ENCODE data around the gene SUN3. TPM values are rescaled to one million over a fixed set of nuclear protein-coding genes. Genes with fewer than 3 reads are reported as not detected.

SUN3 gene
- total RNA-seq, 1 experiment from 2014 or later = not detected

- DNase-seq = no peak
- Histone ChIP-seq H3K23ac (ENCODE audit: insufficient read length, low read depth, low read length) (no peak overlapping the region), H2BK12ac (ENCODE audit: insufficient read length, low read depth, low read length) (no peak overlapping the region), H2BK15ac (ENCODE audit: low read depth, low read length) (no peak overlapping the region), H3K14ac (ENCODE audit: insufficient read depth, low read length) (no peak overlapping the region), H3K56ac (ENCODE audit: insufficient read length, low read depth, low read length) (no peak overlapping the region), H3K23me2 (ENCODE audit: insufficient read length, low read depth, low read length, poor library complexity, severe bottlenecking) (peaks cover 3% of the 10 kb centered on the region), H2AK5ac (ENCODE audit: insufficient read length, low read length) (no peak overlapping the region), H4K5ac (ENCODE audit: insufficient read length, low read depth, low read length) (no peak overlapping the region), H3K4me1 (ENCODE audit: insufficient read depth, low read length) (peaks cover 13% of the 10 kb centered on the region; the same call in 1 of the 2 replicates), H3K18ac (ENCODE audit: insufficient read length, low read depth, low read length) (no peak overlapping the region), H3K9ac (ENCODE audit: extremely low read depth, insufficient read length, low read length) (no peak overlapping the region), H3K4me2 (ENCODE audit: insufficient read depth, insufficient read length, low read length) (no peak overlapping the region), H3K27ac (ENCODE audit: insufficient read length, low read depth, low read length) (no peak overlapping the region), H4K91ac (ENCODE audit: insufficient read length, low read depth, low read length) (no peak overlapping the region), H3K27me3 (ENCODE audit: insufficient read depth, low read length) (peaks cover 2% of the 10 kb centered on the region; the same call in 1 of the 2 replicates), H2AFZ (ENCODE audit: low read length) (no peak overlapping the region), H4K8ac (replicated peaks; ENCODE audit: insufficient read length, low read depth, low read length) (no peak overlapping the region), H2BK120ac (ENCODE audit: low read depth, low read length, poor library complexity, severe bottlenecking) (no peak overlapping the region), H3T11ph (ENCODE audit: low read length) (no peak overlapping the region), H2BK5ac (ENCODE audit: insufficient read length, low read length) (no peak overlapping the region), H3K79me1 (ENCODE audit: insufficient read depth, low read depth, low read length, poor library complexity, severe bottlenecking) (no peaks in the 10 kb centered on the region), H3K4ac (ENCODE audit: low read depth, low read length) (no peak overlapping the region), H3K79me2 (ENCODE audit: insufficient read depth, low read length) (no peaks in the 10 kb centered on the region), H4K20me1 (ENCODE audit: control insufficient read depth, insufficient read depth, insufficient read length) (no peaks in the 10 kb centered on the region), H3K9me3 (ENCODE audit: control insufficient read depth, low read depth, low read length) (no peaks in the 10 kb centered on the region), H2BK20ac (ENCODE audit: low read depth, low read length, poor library complexity, severe bottlenecking) (no peak overlapping the region)
- Mint-ChIP-seq H3K4me1 (peaks cover 58 to 61% of the 10 kb centered on the region in 2 experiments), H3K27me3 (ENCODE audit: low read depth) (peaks cover 14% of the 10 kb centered on the region), H3K27ac (no peak overlapping the region), H3K36me3 (ENCODE audit: insufficient read depth in 1 of 3, low read depth in 3 of 3) (no peaks in the 10 kb centered on the region), H3K4me3 (no peak overlapping the region), H3K9me3 (no peaks in the 10 kb centered on the region)
- no peak for TF ChIP-seq CTCF (conservative IDR thresholded peaks at IDR 0.05)
- WGBS (ENCODE audit: extremely low coverage, insufficient read length, low lambda C conversion rate) = no CpG with 5 or more reads among the region's 3 CpGs
Observed at GRCh38 chr7:48042216-48042615, 13.3 kb upstream of the SUN3 start.
